A549 (cell line): ENCODE results near the gene SLC4A7.
A peak's percentile ranks its signal among the peaks of the same experiment; 100 is the strongest.

ENCODE experiments used
- CTCF ChIP-seq: fragments of >200 bp; sonication (Bioruptor Twin); formaldehyde crosslinking; IDR thresholded peaks from 3 replicates; pipeline ENCODE4 v1.5.1; 2016
- EHMT2 ChIP-seq: fragments of 200-600 bp; sonication (generic); IDR thresholded peaks from 2 replicates; pipeline ENCODE4 v1.6.1; 2016; ENCODE audit warnings: antibody characterized with exemption, low read depth, mild to moderate bottlenecking, moderate library complexity
- HDAC2 ChIP-seq: fragments of 200-600 bp; sonication (generic); IDR thresholded peaks from 2 replicates; pipeline ENCODE4 v1.6.1; 2016
- TF ChIP-seq, protein P1 (sequence below): fragments of 200-600 bp; sonication (generic); IDR thresholded peaks from 2 replicates; pipeline ENCODE4 v1.6.1; 2016; ENCODE audit warnings: antibody characterized with exemption, mild to moderate bottlenecking, moderate library complexity

- TF ChIP-seq CTCF (no peak), HDAC2 (no peak), EHMT2 (0 out of 2 replicates have a peak, but pooled peaks have one; percentile 41)
- TF ChIP-seq, protein P1, sequence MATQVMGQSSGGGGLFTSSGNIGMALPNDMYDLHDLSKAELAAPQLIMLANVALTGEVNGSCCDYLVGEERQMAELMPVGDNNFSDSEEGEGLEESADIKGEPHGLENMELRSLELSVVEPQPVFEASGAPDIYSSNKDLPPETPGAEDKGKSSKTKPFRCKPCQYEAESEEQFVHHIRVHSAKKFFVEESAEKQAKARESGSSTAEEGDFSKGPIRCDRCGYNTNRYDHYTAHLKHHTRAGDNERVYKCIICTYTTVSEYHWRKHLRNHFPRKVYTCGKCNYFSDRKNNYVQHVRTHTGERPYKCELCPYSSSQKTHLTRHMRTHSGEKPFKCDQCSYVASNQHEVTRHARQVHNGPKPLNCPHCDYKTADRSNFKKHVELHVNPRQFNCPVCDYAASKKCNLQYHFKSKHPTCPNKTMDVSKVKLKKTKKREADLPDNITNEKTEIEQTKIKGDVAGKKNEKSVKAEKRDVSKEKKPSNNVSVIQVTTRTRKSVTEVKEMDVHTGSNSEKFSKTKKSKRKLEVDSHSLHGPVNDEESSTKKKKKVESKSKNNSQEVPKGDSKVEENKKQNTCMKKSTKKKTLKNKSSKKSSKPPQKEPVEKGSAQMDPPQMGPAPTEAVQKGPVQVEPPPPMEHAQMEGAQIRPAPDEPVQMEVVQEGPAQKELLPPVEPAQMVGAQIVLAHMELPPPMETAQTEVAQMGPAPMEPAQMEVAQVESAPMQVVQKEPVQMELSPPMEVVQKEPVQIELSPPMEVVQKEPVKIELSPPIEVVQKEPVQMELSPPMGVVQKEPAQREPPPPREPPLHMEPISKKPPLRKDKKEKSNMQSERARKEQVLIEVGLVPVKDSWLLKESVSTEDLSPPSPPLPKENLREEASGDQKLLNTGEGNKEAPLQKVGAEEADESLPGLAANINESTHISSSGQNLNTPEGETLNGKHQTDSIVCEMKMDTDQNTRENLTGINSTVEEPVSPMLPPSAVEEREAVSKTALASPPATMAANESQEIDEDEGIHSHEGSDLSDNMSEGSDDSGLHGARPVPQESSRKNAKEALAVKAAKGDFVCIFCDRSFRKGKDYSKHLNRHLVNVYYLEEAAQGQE = no peak
These were observed 37.7 kb upstream of the SLC4A7 start for GRCh38 chr3:27521872-27522265.
